Epithelial cell of umbilical artery (primary cell): ENCODE measurements around the gene KLK12. TPM values are rescaled to one million over a fixed set of nuclear protein-coding genes. Genes with fewer than 3 reads are reported as not detected.

Experiments
- total RNA-seq: library from RNA; depleted of rRNA; stranded (reverse); fragments of >200 nt; gene quantifications from 2 replicates; pipeline ENCODE4 v1.2.3, GENCODE V29; 2014

The KLK12 gene, protein sequence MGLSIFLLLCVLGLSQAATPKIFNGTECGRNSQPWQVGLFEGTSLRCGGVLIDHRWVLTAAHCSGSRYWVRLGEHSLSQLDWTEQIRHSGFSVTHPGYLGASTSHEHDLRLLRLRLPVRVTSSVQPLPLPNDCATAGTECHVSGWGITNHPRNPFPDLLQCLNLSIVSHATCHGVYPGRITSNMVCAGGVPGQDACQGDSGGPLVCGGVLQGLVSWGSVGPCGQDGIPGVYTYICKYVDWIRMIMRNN
- total RNA-seq: not detected in 2 replicates

DNA sequence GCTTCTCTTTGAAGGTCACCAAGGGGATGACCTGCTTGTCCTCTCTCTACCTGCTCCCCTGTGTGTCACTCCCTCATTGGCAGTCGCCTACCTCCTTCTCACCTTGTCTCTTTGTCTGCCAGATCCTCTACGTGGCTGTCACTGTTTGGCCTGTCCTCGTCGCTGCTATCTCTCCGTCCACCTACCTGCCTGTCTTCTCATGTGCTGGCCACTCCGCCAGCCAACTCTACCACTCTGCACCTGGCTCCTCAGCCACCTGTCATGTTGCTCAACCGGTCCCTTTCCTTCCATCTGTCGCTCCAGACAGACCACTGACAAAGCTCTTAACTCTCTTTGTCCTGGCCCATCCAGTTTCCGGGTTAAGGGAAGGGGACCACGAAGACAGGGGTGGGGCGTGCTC is at the start of gene KLK12:
KLK12 (minus strand) TSS at position 299 of the 400 bp plus-strand sequence. CDS start 381 bp downstream, outside the sequence.

GRCh38 chr19:51082611-51083010 is 47.8 kb upstream of the KLK12 start, which contains the start of gene KLK14:
Gene KLK14 (minus strand): TSS chr19:51082887. CDS start chr19:51082614, 273 bp downstream.

DNA sequence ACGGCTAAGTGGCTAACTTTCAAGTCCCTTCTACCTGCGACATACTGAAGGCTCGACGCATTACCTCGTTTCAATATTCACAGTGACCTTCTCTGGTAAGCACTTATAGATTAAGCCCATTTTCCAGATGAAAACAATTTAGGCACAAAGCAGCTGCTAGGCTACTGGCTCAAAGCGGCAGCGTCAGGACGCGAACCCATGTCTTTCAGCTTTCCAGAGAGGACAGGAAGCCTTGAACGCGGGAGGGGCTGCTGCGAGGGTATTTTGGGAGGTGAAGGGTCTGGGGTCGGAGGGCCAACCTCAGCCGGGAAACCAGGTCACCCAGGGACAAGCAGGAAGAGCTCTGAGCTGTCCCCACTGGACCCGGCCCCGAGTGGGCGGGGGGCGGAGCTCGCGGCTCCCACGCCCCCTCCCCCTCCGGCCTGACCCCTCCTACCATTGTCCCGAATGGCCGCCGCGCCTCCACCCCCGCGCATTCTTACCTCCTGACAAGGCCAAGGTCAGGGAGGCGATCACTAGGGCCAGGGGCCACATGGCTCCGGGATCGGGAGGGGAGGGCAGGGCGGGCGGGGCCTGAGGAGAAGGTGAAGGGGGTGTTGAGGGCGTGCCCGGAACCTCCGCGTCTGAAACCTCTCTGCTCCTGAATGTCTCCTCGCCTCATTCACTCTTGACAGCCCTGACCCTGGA is 29.9 kb upstream of the KLK12 start, which contains the start of gene KLK13:
KLK13 (minus strand) TSS at position 559 of the 687 bp plus-strand sequence; CDS start at position 534, 25 bp downstream.

GRCh38 chr19:51026554-51026831 is 8.3 kb downstream of the KLK12 start, which contains the start of gene KLK11:
Gene KLK11 (minus strand): TSS chr19:51026616. CDS start chr19:51025631, 985 bp downstream.

DNA sequence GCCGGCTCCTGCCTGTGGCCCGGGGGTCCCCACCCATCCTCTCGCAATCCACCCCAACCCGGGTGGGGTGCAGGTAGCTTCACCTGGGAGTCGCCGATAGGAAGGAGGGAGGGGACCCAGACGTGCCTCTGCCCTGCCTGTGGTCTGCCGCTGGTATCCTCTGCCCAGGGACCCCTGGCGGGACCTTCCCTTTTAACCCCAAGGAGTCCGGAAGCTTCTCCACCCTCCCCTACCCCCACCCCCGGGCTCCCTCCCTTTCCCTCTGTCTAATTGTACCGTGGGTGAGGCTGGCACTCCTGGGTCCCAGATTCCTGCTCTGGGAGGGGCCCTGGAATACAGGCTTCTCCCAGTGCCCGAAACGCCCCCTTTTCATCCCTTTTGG is 15.3 kb downstream of the KLK12 start, which contains the start of gene KLK10:
KLK10 (minus strand) TSS at position 166 of the 382 bp plus-strand sequence. CDS start 579 bp downstream, outside the sequence.

GRCh38 chr19:51001515-51001914 is 33.3 kb downstream of the KLK12 start, which contains the start of gene KLK8:
Gene KLK8 (minus strand): TSS chr19:51001604. CDS start chr19:51001167, 437 bp downstream.

GRCh38 chr19:50983625-50984292 is 51.0 kb downstream of the KLK12 start, which contains the start of gene KLK7:
Gene KLK7 (minus strand): TSS chr19:50983917. CDS start chr19:50982399, 1,518 bp downstream.

Other genes starting within 250 kb of the KLK12 start
- not detected in 2 replicates for gene ACP4, start 244.6 kb downstream of the KLK12 start, total RNA-seq
- gene KLK1, start 211.2 kb downstream of the KLK12 start, total RNA-seq: not detected in 2 replicates
- gene KLK15, start 201.4 kb downstream of the KLK12 start, total RNA-seq: not detected in 2 replicates
- gene KLK3, start 180.1 kb downstream of the KLK12 start, total RNA-seq: not detected in 2 replicates
- not detected in 2 replicates for gene KLK2, start 161.6 kb downstream of the KLK12 start, total RNA-seq
- gene KLK4, start 123.6 kb downstream of the KLK12 start, total RNA-seq: not detected in 2 replicates
- gene KLK5, start 82.0 kb downstream of the KLK12 start, total RNA-seq: not detected in 2 replicates
- 0.32 TPM in 1 of 2 replicates, not detected in the other for gene KLK6, start 65.4 kb downstream of the KLK12 start, total RNA-seq
- gene KLK7, start 51.1 kb downstream of the KLK12 start, total RNA-seq: not detected in 2 replicates
- gene KLK8, start 33.4 kb downstream of the KLK12 start, total RNA-seq: not detected in 2 replicates
- not detected in 2 replicates for gene KLK10, start 15.3 kb downstream of the KLK12 start, total RNA-seq
- gene KLK11, start 8.4 kb downstream of the KLK12 start, total RNA-seq: not detected in 2 replicates
- not detected in 2 replicates for gene KLK13, start 30.1 kb upstream of the KLK12 start, total RNA-seq
- gene KLK14, start 47.9 kb upstream of the KLK12 start, total RNA-seq: under 0.01 TPM in 1 of 2 replicates, not detected in the other
- gene CTU1, start 73.4 kb upstream of the KLK12 start, total RNA-seq: 9.7 and 10.8 TPM in 2 replicates
- not detected in 2 replicates for gene SIGLEC9, start 89.9 kb upstream of the KLK12 start, total RNA-seq
- gene SIGLEC7, start 107.3 kb upstream of the KLK12 start, total RNA-seq: not detected in 2 replicates
- gene CD33, start 190.1 kb upstream of the KLK12 start, total RNA-seq: not detected in 2 replicates
- gene SIGLECL1, start 216.1 kb upstream of the KLK12 start, total RNA-seq: not detected in 2 replicates